Activated CD8-positive, alpha-beta memory T cell treated with anti-CD3 and anti-CD28 coated beads, Interleukin-2, amount 50 U/mL, for 24 hours (primary cell): ENCODE data around the gene ANKRD34B.

Source experiments
- DNase-seq: peaks from one replicate; pipeline ENCODE4 v3.0.0-alpha.2; 2020; ENCODE audit errors: extremely low read depth

ANKRD34B gene

GRCh38 chr5:80569086-80569960 lies 757 bp downstream of the ANKRD34B start:
- DNase-seq: no peak

GRCh38 chr5:80568251-80568650 lies 1.8 kb downstream of the ANKRD34B start:
- no peak for DNase-seq

GRCh38 chr5:80566711-80567259 lies 3.3 kb downstream of the ANKRD34B start:
- no peak for DNase-seq

- DNase-seq: no peak
Observed at GRCh38 chr5:80565330-80565729, 4.8 kb downstream of the ANKRD34B start.

- DNase-seq: no peak
Observed at GRCh38 chr5:80559244-80559643, 10.8 kb downstream of the ANKRD34B start.

GRCh38 chr5:80555099-80555498 lies 15.0 kb downstream of the ANKRD34B start:
- DNase-seq: no peak

DNA sequence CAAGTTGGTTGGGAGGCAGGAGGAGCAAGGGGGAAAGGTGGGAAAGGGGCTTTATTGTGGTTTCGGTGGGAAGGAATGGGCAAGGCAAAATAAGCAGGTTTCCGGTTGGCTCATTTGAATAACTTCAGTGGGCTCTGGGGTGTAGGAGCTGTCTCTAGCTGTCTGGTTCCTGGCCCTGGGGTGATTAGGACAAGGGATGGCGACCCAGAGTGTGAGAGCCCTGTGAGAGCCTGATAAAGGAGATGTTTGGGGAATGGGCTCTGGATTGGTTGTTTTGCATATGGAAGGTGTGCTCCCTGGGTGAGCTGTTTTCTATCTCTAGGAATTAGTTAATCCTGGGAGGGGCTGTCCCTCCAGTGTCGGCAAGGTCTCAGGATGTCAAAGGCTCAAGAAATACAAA lies 15.4 kb downstream of the ANKRD34B start:
- no peak for DNase-seq

DNA sequence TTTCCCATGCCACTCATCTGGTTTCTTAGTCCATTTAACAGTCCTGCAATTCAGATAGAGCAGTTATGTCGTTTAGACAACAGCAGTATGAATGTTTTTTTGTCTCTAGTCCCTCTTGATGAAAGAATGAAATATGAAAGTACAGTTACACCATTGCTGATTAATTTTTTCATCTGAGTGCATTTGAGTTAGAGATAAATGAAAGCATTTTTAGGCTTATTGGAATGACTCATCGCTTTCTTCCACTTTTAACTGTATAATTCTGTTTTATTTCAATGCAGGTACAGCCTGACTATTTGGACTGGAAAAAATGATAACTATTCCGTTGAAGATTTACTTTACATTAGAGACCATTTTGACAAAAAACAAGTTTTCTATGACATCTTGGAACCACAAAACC lies 28.7 kb downstream of the ANKRD34B start:
- no peak for DNase-seq

DNA sequence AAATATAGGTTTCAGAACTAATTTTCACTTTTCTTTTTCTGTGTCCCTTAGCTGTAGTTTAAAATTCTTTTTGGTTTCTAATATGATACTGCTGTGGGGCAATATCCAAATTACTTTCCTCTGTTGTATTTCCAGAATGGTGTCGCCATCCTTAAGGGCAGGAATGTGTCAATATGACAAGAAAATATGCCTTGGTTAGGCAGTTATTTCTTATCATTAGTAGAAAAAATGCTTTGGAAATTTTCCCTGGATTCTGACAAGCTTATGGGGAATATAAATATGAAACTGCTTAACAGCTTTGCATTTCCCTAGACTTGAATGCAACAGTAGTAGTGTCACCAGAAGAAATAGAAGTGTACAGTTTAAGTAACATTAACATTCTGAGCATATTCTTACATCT lies 29.4 kb downstream of the ANKRD34B start:
- no peak for DNase-seq

DNA sequence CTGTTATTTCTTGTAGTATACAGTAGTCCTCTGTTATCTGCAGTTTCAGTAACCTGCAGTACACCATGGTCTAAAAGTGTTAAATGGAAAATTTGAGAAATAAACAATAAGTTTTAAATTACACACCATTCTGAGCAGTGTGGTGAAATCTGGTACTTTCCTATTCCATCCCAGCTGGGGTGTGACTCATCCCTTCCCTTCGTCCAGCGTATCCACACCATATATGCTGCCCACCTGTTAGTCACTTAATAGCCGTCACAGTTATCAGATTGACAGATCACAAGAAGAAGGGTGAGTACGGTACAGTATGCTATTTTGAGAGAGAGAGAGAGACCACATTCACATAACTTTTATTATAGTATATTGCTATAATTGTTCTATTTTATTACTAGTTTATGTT lies 53.3 kb downstream of the ANKRD34B start:
- DNase-seq: no peak

DNA sequence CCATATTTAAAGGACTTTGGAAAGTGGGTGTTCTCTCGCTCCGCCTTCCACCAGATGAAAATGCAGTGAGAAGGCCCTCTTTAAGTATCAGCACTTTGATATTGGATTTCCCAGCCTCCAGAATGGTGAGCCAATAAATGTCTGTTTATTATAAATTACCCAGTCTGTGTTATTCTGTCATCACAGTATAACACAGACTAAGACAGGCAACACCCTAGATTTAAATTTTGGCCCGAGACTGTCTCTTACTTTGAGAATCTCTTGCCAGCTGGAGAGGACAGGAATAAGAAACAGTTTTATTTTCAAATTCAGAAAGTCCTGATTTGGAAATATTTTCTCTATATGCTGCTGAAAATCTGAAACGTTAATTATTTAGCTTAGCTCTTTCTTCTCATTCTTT lies 60.7 kb downstream of the ANKRD34B start:
- DNase-seq: no peak

GRCh38 chr5:80508844-80509243 lies 61.2 kb downstream of the ANKRD34B start:
- no peak for DNase-seq

GRCh38 chr5:80507663-80508062 lies 62.4 kb downstream of the ANKRD34B start:
- DNase-seq: no peak
